ENCODE measurements around the gene ITIH1. TPM values are rescaled to one million over a fixed set of nuclear protein-coding genes. Genes with fewer than 3 reads are reported as not detected.

The ITIH1 gene
- polyA plus RNA-seq, 1 experiment: not detected

GRCh38 chr3:52771334-52771681, 6.1 kb upstream of the ITIH1 start:
- no peaks in the 10 kb centered on the region for H3K36me3 ChIP-seq (ENCODE audit: control insufficient read depth, insufficient read depth, low read length)
- no peaks in the 10 kb centered on the region for H3K27me3 ChIP-seq (ENCODE audit: control insufficient read depth, insufficient read depth, low read length)
- no peak for DNase-seq (ENCODE audit: low read depth)
- ChIA-PET POLR2A (interaction anchor here (0.6 kb wide), 1 partner anchor 155 kb away, joined by 8 read pairs; no protein-coding TSS in a partner anchor), CTCF (interaction anchor here (1.5 kb wide), 3 partner anchors 13 to 79 kb away, joined by 4 to 5 read pairs (median 4); no protein-coding TSS in a partner anchor)
- peak overlapping the region; percentile 66 for H3K4me3 ChIP-seq (ENCODE audit: low read depth, low read length)
- TF ChIP-seq CTCF (IDR thresholded peaks at IDR 0.05; ENCODE audit: insufficient read depth, low read depth, low read length): no peak

DNA sequence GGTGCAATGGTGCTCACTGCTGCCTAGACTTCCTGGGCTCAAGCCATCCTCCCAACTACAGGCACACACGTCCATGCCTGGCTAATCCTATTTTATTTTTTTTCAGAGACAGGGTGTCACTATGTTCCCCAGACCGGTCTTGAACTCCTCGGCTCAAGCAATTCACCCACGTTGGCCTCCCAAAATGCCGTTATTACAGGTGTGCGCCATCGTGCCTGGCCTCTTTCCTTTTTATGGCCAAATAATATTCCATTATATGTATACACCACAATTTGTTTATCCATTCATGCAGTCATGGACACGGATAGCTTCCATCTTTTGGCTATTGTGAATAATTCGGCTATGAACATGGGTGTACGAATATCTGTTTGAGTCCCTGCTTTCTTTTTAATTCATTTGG, 5.7 kb upstream of the ITIH1 start:
- POLR2A ChIA-PET: interaction anchor here (0.6 kb wide), 1 partner anchor 155 kb away, joined by 8 read pairs; no protein-coding TSS in a partner anchor
- Histone ChIP-seq H3K36me3 (ENCODE audit: control insufficient read depth, insufficient read depth, low read length) (no peaks in the 10 kb centered on the region), H3K4me3 (ENCODE audit: low read depth, low read length) (no peak overlapping the region), H3K27me3 (ENCODE audit: control insufficient read depth, insufficient read depth, low read length) (no peaks in the 10 kb centered on the region)
- CTCF ChIA-PET: interaction anchor here (1.5 kb wide), 3 partner anchors 12 to 79 kb away, joined by 4 to 5 read pairs (median 4); no protein-coding TSS in a partner anchor
- TF ChIP-seq CTCF (IDR thresholded peaks at IDR 0.05; ENCODE audit: insufficient read depth, low read depth, low read length): no peak
- no peak for DNase-seq (ENCODE audit: low read depth)

GRCh38 chr3:52773361-52774065, 3.9 kb upstream of the ITIH1 start:
- TF ChIP-seq CTCF (IDR thresholded peaks at IDR 0.05; ENCODE audit: insufficient read depth, low read depth, low read length): no peak
- POLR2A ChIA-PET: no interaction called here
- Histone ChIP-seq H3K27me3 (ENCODE audit: control insufficient read depth, insufficient read depth, low read length) (peaks cover 3% of the 10 kb centered on the region; the same call in 1 of the 2 replicates), H3K4me3 (ENCODE audit: low read depth, low read length) (no peak overlapping the region), H3K36me3 (ENCODE audit: control insufficient read depth, insufficient read depth, low read length) (no peaks in the 10 kb centered on the region)
- CTCF ChIA-PET: no interaction called here
- no peak for DNase-seq (ENCODE audit: low read depth)

DNA sequence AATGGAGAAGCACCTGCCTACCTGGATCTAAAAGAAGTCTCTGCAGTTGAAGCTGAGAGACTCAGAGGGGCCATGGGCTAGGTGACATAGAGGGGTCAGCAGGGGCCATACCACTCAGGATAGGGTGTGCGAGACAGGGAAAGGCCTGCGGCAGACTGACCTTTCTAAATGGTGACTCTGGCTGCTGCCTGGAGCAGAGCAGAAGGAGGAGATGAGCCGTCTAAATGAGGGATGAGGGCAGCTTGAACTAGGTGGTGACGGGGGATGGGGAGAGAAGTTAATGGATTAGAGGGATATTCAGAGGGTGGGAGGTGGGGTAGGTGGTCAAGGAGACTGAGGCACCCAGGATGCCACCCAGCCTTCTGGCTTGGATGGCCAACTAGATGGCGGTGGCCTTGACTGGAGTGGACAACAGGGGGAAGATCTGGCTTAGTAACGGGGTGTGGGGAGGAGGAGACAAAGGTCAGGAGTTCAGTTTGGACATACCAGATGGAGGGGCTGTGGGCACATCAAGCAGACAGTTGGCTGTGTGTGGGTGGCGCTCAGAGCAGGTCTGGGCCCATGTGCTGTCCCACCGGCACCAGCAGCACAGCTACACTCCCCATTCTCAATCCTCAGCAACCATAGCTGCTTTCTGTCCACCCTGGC, 3.2 kb upstream of the ITIH1 start:
- no peak for TF ChIP-seq CTCF (IDR thresholded peaks at IDR 0.05; ENCODE audit: insufficient read depth, low read depth, low read length)
- POLR2A ChIA-PET: no interaction called here
- no peak for DNase-seq (ENCODE audit: low read depth)
- Histone ChIP-seq H3K36me3 (ENCODE audit: control insufficient read depth, insufficient read depth, low read length) (no peaks in the 10 kb centered on the region), H3K27me3 (ENCODE audit: control insufficient read depth, insufficient read depth, low read length) (peaks cover 5% of the 10 kb centered on the region; the same call in 1 of the 2 replicates), H3K4me3 (ENCODE audit: low read depth, low read length) (no peak overlapping the region)
- CTCF ChIA-PET: interaction anchor here (0.5 to 1.4 kb wide), 3 partner anchors 9 to 175 kb away, joined by 3 read pairs; no protein-coding TSS in a partner anchor
